SK-MEL-5 (cell line): ENCODE data around the gene CDCA5. TPM values are rescaled to one million over a fixed set of nuclear protein-coding genes. Genes with fewer than 3 reads are reported as not detected.

Experiments used
- DNase-seq: peaks from one replicate; pipeline ENCODE4 v3.0.0-alpha.2; 2016; ENCODE audit warnings: low read depth, low spot score
- in situ Hi-C: cut with HindIII; loops from 2 replicates; pipeline ENCODE4 v1.10.0; 2016; ENCODE audit warnings: low sequenced_read_pairs, high pct_unique_total_duplicates, low pct_unique_long_range_greater_than_20kb
- total RNA-seq: library from RNA; depleted of rRNA; stranded (reverse); fragments of >200 nt; shearing (Covaris generic); gene quantifications from 2 replicates; pipeline ENCODE4 v1.2.3, GENCODE V29; 2014

Gene CDCA5
- total RNA-seq, 1 experiment from 2014 or later: 21.7 TPM

- in situ Hi-C loops: no loop called here
- DNase-seq: peak; percentile 82
Observed at GRCh38 chr11:65110354-65110861, 26.6 kb upstream of the CDCA5 start.

GRCh38 chr11:65109231-65110198 lies 25.7 kb upstream of the CDCA5 start:
- DNase-seq: no peak
- in situ Hi-C loops: no loop called here

GRCh38 chr11:65108469-65109123 lies 24.8 kb upstream of the CDCA5 start:
- DNase-seq: no peak
- in situ Hi-C loops: no loop called here

- DNase-seq: no peak
- in situ Hi-C loops: no loop called here
Observed at GRCh38 chr11:65107751-65108468, 24.1 kb upstream of the CDCA5 start.

GRCh38 chr11:65107078-65107477 lies 23.2 kb upstream of the CDCA5 start:
- in situ Hi-C loops: no loop called here

GRCh38 chr11:65104628-65105027 lies 20.8 kb upstream of the CDCA5 start:
- in situ Hi-C loops: no loop called here
- DNase-seq: no peak

More at GRCh38 chr11:65107078-65107477, 23.2 kb upstream of the CDCA5 start:
- DNase-seq: no peak

- no peak for DNase-seq
- in situ Hi-C loops: no loop called here
Observed at GRCh38 chr11:65103476-65103875, 19.6 kb upstream of the CDCA5 start.

- peak; percentile 75 for DNase-seq
- in situ Hi-C loops: no loop called here
Observed at GRCh38 chr11:65102142-65103095, 18.6 kb upstream of the CDCA5 start.

GRCh38 chr11:65100674-65101350 lies 17.0 kb upstream of the CDCA5 start:
- in situ Hi-C loops: no loop called here
- no peak for DNase-seq

GRCh38 chr11:65096926-65097325 lies 13.1 kb upstream of the CDCA5 start:
- DNase-seq: no peak
- in situ Hi-C loops: no loop called here

GRCh38 chr11:65095974-65096806 lies 12.3 kb upstream of the CDCA5 start, which contains the start of gene VPS51:
Gene VPS51 (plus strand): TSS chr11:65096214. CDS start chr11:65096251, 37 bp downstream.
- DNase-seq: peak; percentile 82
- in situ Hi-C loops: no loop called here

- in situ Hi-C loops: no loop called here
- no peak for DNase-seq
Observed at GRCh38 chr11:65095427-65095826, 11.6 kb upstream of the CDCA5 start.

GRCh38 chr11:65090628-65091027 lies 6.8 kb upstream of the CDCA5 start:
- no peak for DNase-seq
- in situ Hi-C loops: no loop called here

- DNase-seq: no peak
- in situ Hi-C loops: no loop called here
Observed at GRCh38 chr11:65089621-65090020, 5.8 kb upstream of the CDCA5 start.

GRCh38 chr11:65087827-65088226 lies 4.0 kb upstream of the CDCA5 start:
- in situ Hi-C loops: no loop called here

GRCh38 chr11:65087216-65087615 lies 3.4 kb upstream of the CDCA5 start:
- no peak for DNase-seq
- in situ Hi-C loops: no loop called here

More at GRCh38 chr11:65087827-65088226, 4.0 kb upstream of the CDCA5 start:
- DNase-seq: no peak
